A549 treated with GW870086 at 1 μM for 4 hours (cell line): ENCODE measurements around the gene PTGIR. TPM values are rescaled to one million over a fixed set of nuclear protein-coding genes. Genes with fewer than 3 reads are reported as not detected.

ENCODE experiments used
- total RNA-seq: library from RNA; stranded (reverse); fragments of 200-300 nt; extraction: Qiagen RNA extraction; gene quantifications from 5 replicates; pipeline ENCODE4 v1.2.3, GENCODE V29; 2022; ENCODE audit warnings: low read depth

PTGIR gene
- 0.15 to 0.27 TPM in 2 of 5 replicates, not detected in the others for total RNA-seq

GRCh38 chr19:46624958-46625661 lies at the start of gene PTGIR:
TSS of gene PTGIR (minus strand) at chr19:46625089. CDS start at chr19:46624225, 864 bp downstream.

GRCh38 chr19:46661020-46661731 lies 36.3 kb upstream of the PTGIR start, which contains the start of gene DACT3:
TSS of gene DACT3 (minus strand) at chr19:46661182. CDS start at chr19:46661064, 118 bp downstream.

GRCh38 chr19:46635920-46636761 lies 11.3 kb upstream of the PTGIR start, which contains the start of gene GNG8:
TSS of gene GNG8 (minus strand) at chr19:46636202. CDS start at chr19:46634682, 1,520 bp downstream.

GRCh38 chr19:46601318-46602224 lies 23.3 kb downstream of the PTGIR start, which contains the start of gene CALM3:
TSS of gene CALM3 (plus strand) at chr19:46601330. CDS start at chr19:46601435, 105 bp downstream.

Other genes with a start within 250 kb of the PTGIR start
- not detected in 5 replicates for gene CCDC8, start 211.5 kb downstream of the PTGIR start, total RNA-seq
- not detected in 5 replicates for gene PNMA8C, start 196.2 kb downstream of the PTGIR start, total RNA-seq
- 9.3 to 10.4 TPM (median 10.0 TPM) in 5 replicates for gene PNMA8A, start 153.5 kb downstream of the PTGIR start, total RNA-seq
- not detected in 5 replicates for gene PNMA8B, start 129.2 kb downstream of the PTGIR start, total RNA-seq
- 195 to 247 TPM (median 227 TPM) in 5 replicates for gene CALM3, start 23.8 kb downstream of the PTGIR start, total RNA-seq
- gene GNG8, start 11.1 kb upstream of the PTGIR start, total RNA-seq, result not detected in 5 replicates
- 0.15 to 0.26 TPM (median 0.22 TPM) in 5 replicates for gene DACT3, start 36.1 kb upstream of the PTGIR start, total RNA-seq
- gene PRKD2, start 92.0 kb upstream of the PTGIR start, total RNA-seq, result 22.0 to 30.2 TPM (median 27.9 TPM) in 5 replicates
- gene FKRP, start 121.0 kb upstream of the PTGIR start, total RNA-seq, result 17.6 to 20.8 TPM (median 19.2 TPM) in 5 replicates
- gene STRN4, start 121.4 kb upstream of the PTGIR start, total RNA-seq, result 72.8 to 90.7 TPM (median 85.6 TPM) in 5 replicates
- 207 to 256 TPM (median 226 TPM) in 5 replicates for gene SLC1A5, start 163.5 kb upstream of the PTGIR start, total RNA-seq
- 243 to 332 TPM (median 307 TPM) in 5 replicates for gene AP2S1, start 225.8 kb upstream of the PTGIR start, total RNA-seq
- gene ARHGAP35, start 235.9 kb upstream of the PTGIR start, total RNA-seq, result 22.4 to 31.2 TPM (median 27.2 TPM) in 5 replicates